Sigmoid colon (tissue), 7 donors: Measurements from ENCODE around the gene HIVEP3. TPM values are rescaled to one million over a fixed set of nuclear protein-coding genes. Genes with fewer than 3 reads are reported as not detected.

Experiments
- DNase-seq: peaks from one replicate; pipeline ENCODE4 v3.0.0-alpha.2; 2019
- H3K27ac ChIP-seq, 4 donors: fragments of 200-600 bp; sonication (generic); one replicate each; pipeline ENCODE4 v1.5.1; 2016 to 2019; ENCODE audit warnings: mild to moderate bottlenecking in 1 of 4
- H3K27me3 ChIP-seq, 3 donors: fragments of 200-600 bp; sonication (generic); one replicate each; pipeline ENCODE4 v1.5.1; 2019; ENCODE audit warnings: mild to moderate bottlenecking in 1 of 3
- H3K36me3 ChIP-seq, 4 donors: fragments of 200-600 bp; sonication (generic); one replicate each; pipeline ENCODE4 v1.5.1; 2016 to 2019
- H3K4me1 ChIP-seq, 4 donors: fragments of 200-600 bp; sonication (generic); one replicate each; pipeline ENCODE4 v1.5.1; 2017 to 2019
- H3K4me3 ChIP-seq, 4 donors: fragments of 200-600 bp; sonication (generic); one replicate each; pipeline ENCODE4 v1.5.1; 2017 to 2019; ENCODE audit warnings: mild to moderate bottlenecking in 2 of 4, moderate library complexity in 1 of 4
- H3K9me3 ChIP-seq, 4 donors: fragments of 200-600 bp in 3 of 4; sonication (generic) in 3 of 4; one replicate each; pipeline versions ENCODE4 v1.5.1 to v1.6.1; 2013 to 2019
- CTCF ChIP-seq, 4 experiments: fragments of 450-650 bp in 3 of 4; fragments of 200-600 bp in 1 of 4; IDR thresholded peaks; one replicate each; pipeline ENCODE4 v1.5.1; 2016 to 2019; ENCODE audit warnings: antibody characterized with exemption in 4 of 4, mild to moderate bottlenecking in 3 of 4, moderate library complexity in 2 of 4
- EP300 ChIP-seq, 4 donors: sonication (generic); formaldehyde crosslinking; IDR thresholded peaks; one replicate each; pipeline ENCODE4 v1.6.1; 2017; ENCODE audit warnings: antibody characterized with exemption in 4 of 4
- POLR2A ChIP-seq, 2 donors: fragments of 450-650 bp; IDR thresholded peaks; one replicate each; pipeline ENCODE4 v1.6.1; 2016; ENCODE audit warnings: antibody characterized with exemption in 2 of 2, mild to moderate bottlenecking in 2 of 2, moderate library complexity in 2 of 2
- POLR2AphosphoS5 ChIP-seq, 4 donors: sonication (generic); formaldehyde crosslinking; IDR thresholded peaks; one replicate each; pipeline ENCODE4 v1.6.1; 2017; ENCODE audit warnings: antibody characterized with exemption in 4 of 4
- WGBS, 2 donors: extraction: QIAGEN DNeasy Blood & Tissue Kit; methylation state at CpG; one replicate each; pipeline ENCODE4 v1.1.7; 2013; 5-methylcytosine and 5-hydroxymethylcytosine counted together
- intact Hi-C: fragments of 100-400 bp; cut with DNase I; formaldehyde crosslinking; loops from one replicate; pipeline ENCODE4 v1.15.1; 2023
- polyA plus RNA-seq, 3 donors: library from polyadenylated mRNA; stranded (reverse); fragments of 200-250 nt; gene quantifications; one replicate each; pipeline ENCODE4 v1.2.3, GENCODE V29; 2013
- total RNA-seq, 4 donors: library from RNA; depleted of rRNA; stranded (reverse); fragments of >200 nt; gene quantifications; one replicate each; pipeline ENCODE4 v1.1.0, GENCODE V29; 2016
- donor health status: healthy with polysubstance abuse.
- donor health status: Bipolar disorder and iron deficiency.
- donor health status: healthy.

The HIVEP3 gene
- total and polyA plus RNA-seq, 7 donors: 1.4 to 7.8 (median 3.2) TPM

GRCh38 chr1:41535716-41536115 lies 383.0 kb downstream of the HIVEP3 start:
- Histone ChIP-seq H3K4me3 (no peak overlapping the region), H3K27me3 (no peaks in the 10 kb centered on the region), H3K9me3 (no peaks in the 10 kb centered on the region), H3K27ac (no peak overlapping the region), H3K4me1 (peaks cover 0 to 20% (median 14%) of the 10 kb centered on the region in 4 donors), H3K36me3 (no peaks in the 10 kb centered on the region)
- TF ChIP-seq POLR2A (IDR thresholded peaks at IDR 0.05): no peak
- TF ChIP-seq CTCF (IDR thresholded peaks at IDR 0.05): no peak
- no peak for TF ChIP-seq EP300 (IDR thresholded peaks at IDR 0.05)
- no peak for TF ChIP-seq POLR2AphosphoS5 (IDR thresholded peaks at IDR 0.05)
- WGBS, 2 donors: 92% methylated on average over 5 of the region's 5 CpGs
- peak; percentile 24 for DNase-seq
- intact Hi-C loops: no loop called here

GRCh38 chr1:41535276-41535675 lies 383.4 kb downstream of the HIVEP3 start:
- H3K27ac ChIP-seq: no peak overlapping the region
- WGBS, 2 donors: 91 to 92% methylated on average over 6 of the region's 6 CpGs
- no peak for TF ChIP-seq POLR2A (IDR thresholded peaks at IDR 0.05)
- TF ChIP-seq EP300 (IDR thresholded peaks at IDR 0.05): no peak
- TF ChIP-seq CTCF (IDR thresholded peaks at IDR 0.05): no peak
- no peak for TF ChIP-seq POLR2AphosphoS5 (IDR thresholded peaks at IDR 0.05)
- H3K27me3 ChIP-seq: no peaks in the 10 kb centered on the region
- no peaks in the 10 kb centered on the region for H3K36me3 ChIP-seq
- H3K4me3 ChIP-seq: no peak overlapping the region
- DNase-seq: peak; percentile 22
- H3K9me3 ChIP-seq: no peaks in the 10 kb centered on the region
- H3K4me1 ChIP-seq: peaks cover 0 to 20% (median 14%) of the 10 kb centered on the region in 4 donors
- intact Hi-C loops: no loop called here

- WGBS, 2 donors: 90 to 91% methylated on average over 17 of the region's 17 CpGs
- TF ChIP-seq EP300 (IDR thresholded peaks at IDR 0.05) (no peak), CTCF (IDR thresholded peaks at IDR 0.05) (no peak), POLR2AphosphoS5 (IDR thresholded peaks at IDR 0.05) (no peak), POLR2A (IDR thresholded peaks at IDR 0.05) (no peak)
- no peaks in the 10 kb centered on the region for H3K9me3 ChIP-seq
- no peaks in the 10 kb centered on the region for H3K36me3 ChIP-seq
- intact Hi-C loops: no loop called here
- H3K4me1 ChIP-seq: peaks cover 0 to 20% (median 14%) of the 10 kb centered on the region in 4 donors
- DNase-seq: peak; percentile 26
- H3K27me3 ChIP-seq: no peaks in the 10 kb centered on the region
- no peak overlapping the region for H3K4me3 ChIP-seq
- H3K27ac ChIP-seq: no peak overlapping the region
Observed at GRCh38 chr1:41534181-41535076, 384.3 kb downstream of the HIVEP3 start.

- H3K36me3 ChIP-seq: no peaks in the 10 kb centered on the region
- H3K4me1 ChIP-seq: peaks cover 0 to 19% (median 14%) of the 10 kb centered on the region in 4 donors
- intact Hi-C loops: no loop called here
- no peak overlapping the region for H3K27ac ChIP-seq
- H3K27me3 ChIP-seq: no peaks in the 10 kb centered on the region
- 83 to 91% methylated on average over 5 of the region's 5 CpGs for WGBS, 2 donors
- no peaks in the 10 kb centered on the region for H3K9me3 ChIP-seq
- TF ChIP-seq EP300 (IDR thresholded peaks at IDR 0.05) (no peak), CTCF (IDR thresholded peaks at IDR 0.05) (no peak)
- H3K4me3 ChIP-seq: no peak overlapping the region
- no peak for DNase-seq
Observed at GRCh38 chr1:41533731-41534080, 385.0 kb downstream of the HIVEP3 start.
